PC-9 (cell line): ENCODE results near the gene ZSWIM4. TPM values are rescaled to one million over a fixed set of nuclear protein-coding genes. Genes with fewer than 3 reads are reported as not detected.

ENCODE experiments used
- BruUV-seq: library from RNA; stranded (reverse); fragments of 400-500 nt; replicated peaks from 2 replicates; lab custom pipeline; 2021; lab: Mats Ljungman, UMichigan
- CTCF ChIA-PET: fragments of 300-600 bp; sonication (Branson Sonifier 250); formaldehyde crosslinking; loops from one replicate; lab custom pipeline; 2022; ENCODE audit warnings: antibody characterized with exemption; lab: Charles Lee
- POLR2A ChIA-PET: fragments of 300-600 bp; sonication (Branson Sonifier 250); formaldehyde crosslinking; loops from one replicate; lab custom pipeline; 2022; ENCODE audit warnings: antibody characterized with exemption; ENCODE audit not compliant: unreplicated experiment; lab: Charles Lee
- DNase-seq, 2 experiments: peaks; one replicate each; pipeline versions ENCODE4 v3.0.0 to v3.0.0-alpha.2; 2015 to 2022; ENCODE audit warnings: mixed read lengths in 1 of 2
- H2AFZ ChIP-seq: fragments of 200-600 bp; sonication (generic); 2 replicates; pipeline ENCODE4 v1.8.1; 2017; ENCODE audit warnings: antibody characterized with exemption
- H3F3A ChIP-seq: fragments of 200-600 bp; sonication (generic); 2 replicates; pipeline ENCODE4 v1.8.1; 2017; ENCODE audit warnings: antibody characterized with exemption, mild to moderate bottlenecking, low read depth; ENCODE audit not compliant: insufficient read depth
- H3K27ac ChIP-seq: fragments of 200-600 bp; sonication (generic); 2 replicates; pipeline ENCODE4 v1.6.1; 2016; ENCODE audit warnings: mixed run types
- H3K27me3 ChIP-seq: fragments of 200-600 bp; sonication (generic); 2 replicates; pipeline ENCODE4 v1.6.1; 2016; ENCODE audit warnings: low read depth, mixed run types; ENCODE audit not compliant: insufficient read depth
- H3K36me3 ChIP-seq: fragments of 200-600 bp; sonication (generic); 2 replicates; pipeline ENCODE4 v1.6.1; 2016; ENCODE audit warnings: low read depth, mixed run types
- H3K4me1 ChIP-seq: fragments of 200-600 bp; sonication (generic); replicated peaks from 2 replicates; pipeline ENCODE4 v1.6.1; 2016; ENCODE audit warnings: mixed run types; ENCODE audit not compliant: insufficient read depth
- H3K4me2 ChIP-seq: fragments of 200-600 bp; sonication (generic); 2 replicates; pipeline ENCODE4 v1.6.1; 2017; ENCODE audit warnings: mixed run types
- H3K4me3 ChIP-seq: fragments of 200-600 bp; sonication (generic); 2 replicates; pipeline ENCODE4 v1.6.1; 2016; ENCODE audit warnings: mixed run types
- H3K79me2 ChIP-seq: fragments of 200-600 bp; sonication (generic); 2 replicates; pipeline ENCODE4 v1.6.1; 2017; ENCODE audit warnings: low read depth, mixed run types
- H3K9me2 ChIP-seq: fragments of 200-600 bp; sonication (generic); 2 replicates; pipeline ENCODE4 v1.8.1; 2017; ENCODE audit warnings: mild to moderate bottlenecking; ENCODE audit not compliant: insufficient read depth
- H3K9me3 ChIP-seq: fragments of 200-600 bp; sonication (generic); 2 replicates; pipeline ENCODE4 v1.8.1; 2016; ENCODE audit warnings: low read depth; ENCODE audit not compliant: insufficient read depth
- H4K20me1 ChIP-seq: fragments of 200-600 bp; sonication (generic); 2 replicates; pipeline ENCODE4 v1.8.1; 2017; ENCODE audit not compliant: insufficient read depth
- EZH2 ChIP-seq: fragments of 200-600 bp; sonication (generic); IDR thresholded peaks from 2 replicates; pipeline ENCODE4 v1.8.0; 2017; ENCODE audit warnings: antibody characterized with exemption, low read depth
- intact Hi-C: fragments of 100-400 bp; cut with micrococcal nuclease; formaldehyde crosslinking; loops from one replicate; pipeline ENCODE4 v1.10.0; 2022; ENCODE audit not compliant: unreplicated experiment
- total RNA-seq: library from RNA; stranded (reverse); gene quantifications from 2 replicates; pipeline ENCODE4 v1.2.3, GENCODE V29; 2021
- TF ChIP-seq, protein P1 (sequence below): fragments of 200-600 bp; sonication (generic); conservative IDR thresholded peaks from 2 replicates; pipeline ENCODE4 v1.6.1; 2017; ENCODE audit warnings: mixed run types, antibody characterized with exemption, mild to moderate bottlenecking, moderate library complexity

The ZSWIM4 gene
- total RNA-seq, 1 experiment from 2014 or later = 15.2 TPM

GRCh38 chr19:13833330-13834243, 38.3 kb downstream of the ZSWIM4 start:
- ChIA-PET CTCF (interaction anchor here (0.7 to 0.8 kb wide), 2 partner anchors 29 to 77 kb away, joined by 3 read pairs; no protein-coding TSS in a partner anchor), POLR2A (interaction anchor here (0.6 kb wide), 3 partner anchors 11 to 984 kb away, joined by 3 to 9 read pairs (median 6); no protein-coding TSS in a partner anchor)
- TF ChIP-seq, protein P1, sequence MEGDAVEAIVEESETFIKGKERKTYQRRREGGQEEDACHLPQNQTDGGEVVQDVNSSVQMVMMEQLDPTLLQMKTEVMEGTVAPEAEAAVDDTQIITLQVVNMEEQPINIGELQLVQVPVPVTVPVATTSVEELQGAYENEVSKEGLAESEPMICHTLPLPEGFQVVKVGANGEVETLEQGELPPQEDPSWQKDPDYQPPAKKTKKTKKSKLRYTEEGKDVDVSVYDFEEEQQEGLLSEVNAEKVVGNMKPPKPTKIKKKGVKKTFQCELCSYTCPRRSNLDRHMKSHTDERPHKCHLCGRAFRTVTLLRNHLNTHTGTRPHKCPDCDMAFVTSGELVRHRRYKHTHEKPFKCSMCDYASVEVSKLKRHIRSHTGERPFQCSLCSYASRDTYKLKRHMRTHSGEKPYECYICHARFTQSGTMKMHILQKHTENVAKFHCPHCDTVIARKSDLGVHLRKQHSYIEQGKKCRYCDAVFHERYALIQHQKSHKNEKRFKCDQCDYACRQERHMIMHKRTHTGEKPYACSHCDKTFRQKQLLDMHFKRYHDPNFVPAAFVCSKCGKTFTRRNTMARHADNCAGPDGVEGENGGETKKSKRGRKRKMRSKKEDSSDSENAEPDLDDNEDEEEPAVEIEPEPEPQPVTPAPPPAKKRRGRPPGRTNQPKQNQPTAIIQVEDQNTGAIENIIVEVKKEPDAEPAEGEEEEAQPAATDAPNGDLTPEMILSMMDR = no peak; the same call in none of the 2 replicates
- TF ChIP-seq EZH2 = no peak
- H3K4me1 ChIP-seq = peaks cover 52% of the 10 kb centered on the region
- no peaks in the 10 kb centered on the region for H3K9me2 ChIP-seq
- H3K4me3 ChIP-seq = peak overlapping the region; percentile 22; the same call in 1 of the 2 replicates
- no peaks in the 10 kb centered on the region for H3K9me3 ChIP-seq
- intact Hi-C loops = loop anchor here (1.0 kb wide), 1 partner anchor 29 kb away; no protein-coding TSS in a partner anchor
- H3K27me3 ChIP-seq = no peaks in the 10 kb centered on the region
- peaks cover 79% of the 10 kb centered on the region for H3F3A ChIP-seq
- H4K20me1 ChIP-seq = peaks cover 40% of the 10 kb centered on the region
- H2AFZ ChIP-seq = no peak overlapping the region
- peaks cover 13% of the 10 kb centered on the region for H3K36me3 ChIP-seq
- no TSS peak for BruUV-seq
- peak; percentile 87 to 95 for DNase-seq
- H3K4me2 ChIP-seq = peak overlapping the region; percentile 59
- peak overlapping the region; percentile 59 for H3K27ac ChIP-seq
- peaks cover 38% of the 10 kb centered on the region for H3K79me2 ChIP-seq

GRCh38 chr19:13834244-13835069, 39.2 kb downstream of the ZSWIM4 start:
- Histone ChIP-seq H3K9me3 (no peaks in the 10 kb centered on the region), H3K27ac (peak overlapping the region; percentile 59), H2AFZ (no peak overlapping the region), H3K36me3 (peaks cover 15% of the 10 kb centered on the region), H3K79me2 (peaks cover 46% of the 10 kb centered on the region), H3K4me2 (peak overlapping the region; percentile 59), H3K9me2 (no peaks in the 10 kb centered on the region), H3K27me3 (no peaks in the 10 kb centered on the region), H3F3A (peaks cover 80% of the 10 kb centered on the region), H3K4me1 (peaks cover 61% of the 10 kb centered on the region), H3K4me3 (peak overlapping the region; percentile 10; the same call in 1 of the 2 replicates), H4K20me1 (peaks cover 42% of the 10 kb centered on the region)
- TF ChIP-seq, protein P1 = no peak
- TF ChIP-seq EZH2 = no peak
- CTCF ChIA-PET = interaction anchor here (0.7 to 0.8 kb wide), 2 partner anchors 28 to 78 kb away, joined by 3 read pairs; no protein-coding TSS in a partner anchor
- TSS peak; percentile 0 for BruUV-seq
- peak; percentile 69 to 91 for DNase-seq
- intact Hi-C loops = loop anchor here (1.0 kb wide), 1 partner anchor 28 kb away; no protein-coding TSS in a partner anchor
- POLR2A ChIA-PET = interaction anchor here (0.6 kb wide), 4 partner anchors 10 to 61 kb away, joined by 4 to 9 read pairs (median 6); partner anchors contain the start of gene C19orf53
